Measurements from ENCODE around the gene FCN3.
A peak's percentile ranks its signal among the peaks of the same experiment; 100 is the strongest.
"Not testable (repeated sequence)": the region's sequence is repeated elsewhere in the genome, so short reads cannot be mapped to it uniquely, and the experiment has no call there.

FCN3 gene

GRCh38 chr1:27374362-27375086 is at the start of gene FCN3:
Gene FCN3 (minus strand): TSS chr1:27374824. CDS start chr1:27374818, 6 bp downstream.
- no peak for DNase-seq (ENCODE audit: low read depth in 4 of 4, low spot score in 1 of 4)

- DNase-seq (ENCODE audit: low read depth in 4 of 4, low spot score in 1 of 4): no peak
Observed at GRCh38 chr1:27423709-27424108, 49.1 kb upstream of the FCN3 start.

DNA sequence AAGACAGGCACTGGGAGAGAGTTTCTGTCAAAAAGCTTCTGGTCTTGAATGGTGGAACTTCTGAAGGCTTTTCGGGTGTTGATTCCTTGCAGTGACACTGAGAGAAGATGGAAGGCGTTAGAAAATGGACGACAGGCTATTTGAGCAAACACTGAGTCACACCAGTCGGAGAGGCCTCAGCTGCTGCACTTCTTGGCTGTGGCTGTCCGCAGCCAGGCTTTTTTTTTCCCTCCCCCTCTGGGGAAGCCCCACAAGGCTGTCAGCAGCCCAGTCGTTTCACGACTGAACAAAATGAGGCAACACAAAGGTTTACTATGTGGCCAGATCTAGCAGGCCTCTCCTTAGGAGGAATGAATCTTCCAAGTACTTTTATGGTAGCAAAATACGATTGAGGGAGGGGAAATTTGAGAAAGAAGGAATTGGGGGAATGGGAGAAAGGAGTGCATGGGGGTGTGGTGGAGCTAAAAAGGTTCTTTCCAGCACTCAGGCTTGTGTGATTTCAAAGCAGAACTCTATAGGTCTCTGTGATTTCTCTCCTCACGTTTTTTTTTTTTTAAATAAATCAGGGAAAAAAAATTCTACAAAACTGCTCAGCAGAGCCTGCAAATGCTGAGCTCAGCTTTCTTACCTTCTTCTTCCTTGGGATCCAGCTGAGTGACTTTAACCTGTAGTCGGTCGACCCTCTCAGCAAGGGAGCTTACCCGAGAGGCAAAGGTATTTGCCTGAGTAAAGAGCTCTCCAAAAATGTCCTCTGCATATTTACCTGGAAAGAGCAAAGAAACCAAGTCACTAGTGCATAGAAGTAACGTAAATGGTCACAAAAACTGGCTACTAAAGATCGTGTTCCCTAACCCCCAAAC is 43.9 kb upstream of the FCN3 start:
- peak; percentile 17 to 55 (median 32) for DNase-seq (ENCODE audit: low read depth in 4 of 4, low spot score in 1 of 4)

DNA sequence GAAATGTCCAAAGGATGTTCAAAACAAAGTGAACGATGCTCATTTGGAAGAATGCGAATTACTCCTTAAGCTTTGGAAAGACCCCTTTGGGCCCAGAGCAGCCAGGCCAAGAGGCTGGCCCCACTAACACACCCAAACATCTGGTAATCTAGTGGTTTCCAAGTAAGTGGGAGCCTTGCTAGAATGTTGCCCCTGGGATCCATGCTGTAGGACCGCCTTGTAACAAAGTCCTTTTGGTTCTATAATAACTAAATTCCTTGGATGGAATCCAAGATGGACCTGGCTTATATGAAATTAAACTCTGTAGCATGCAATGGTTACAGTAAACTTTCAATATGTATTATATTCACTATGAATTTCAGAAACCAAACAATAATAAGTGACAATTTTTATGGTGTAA is 43.1 kb upstream of the FCN3 start:
- no peak for DNase-seq (ENCODE audit: low read depth in 4 of 4, low spot score in 1 of 4)

GRCh38 chr1:27416387-27417111 is 41.9 kb upstream of the FCN3 start:
- peak in 2 of 4 experiments; percentile 26 to 41 for DNase-seq (ENCODE audit: low read depth in 4 of 4, low spot score in 1 of 4)

DNA sequence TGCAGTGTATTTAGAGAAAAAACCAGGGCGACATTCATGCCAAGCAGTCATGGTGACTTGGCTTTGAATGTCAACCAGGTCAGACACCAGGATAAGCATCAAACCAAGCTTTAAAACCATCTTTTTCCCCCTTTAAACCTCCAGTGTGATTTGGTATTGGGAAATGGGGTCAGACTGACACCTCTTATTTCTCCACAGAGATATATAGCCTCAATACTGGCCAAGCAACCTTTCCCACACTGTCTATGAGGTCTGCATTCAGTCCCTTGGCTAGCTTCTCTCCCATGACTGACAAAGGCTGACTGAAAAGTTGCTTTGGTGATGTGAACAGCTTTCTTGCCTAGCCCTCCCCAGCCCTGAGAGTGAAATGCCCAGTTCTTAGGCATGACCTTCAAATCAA is 39.5 kb upstream of the FCN3 start:
- DNase-seq (ENCODE audit: low read depth in 4 of 4, low spot score in 1 of 4): no peak

DNA sequence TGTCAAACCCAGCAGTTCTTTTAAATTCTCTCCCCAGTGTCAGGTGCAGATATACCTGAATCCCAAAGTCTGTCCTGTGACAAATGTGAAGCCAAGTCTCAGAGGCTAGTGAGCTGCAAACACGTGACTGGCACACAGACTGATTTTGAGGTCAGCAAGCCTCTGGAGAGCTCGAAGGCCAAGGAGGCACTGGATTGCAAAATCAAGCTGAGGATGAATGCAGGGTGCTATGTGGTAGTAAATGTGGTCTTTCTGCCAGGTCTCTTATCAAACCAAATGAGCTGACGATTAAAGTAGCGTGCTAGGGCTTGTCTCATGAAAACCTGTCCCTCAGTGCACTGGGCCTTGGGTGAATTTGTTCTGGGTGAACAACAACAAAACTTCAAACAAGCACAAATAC is 38.4 kb upstream of the FCN3 start:
- no peak for DNase-seq (ENCODE audit: low read depth in 4 of 4, low spot score in 1 of 4)

DNA sequence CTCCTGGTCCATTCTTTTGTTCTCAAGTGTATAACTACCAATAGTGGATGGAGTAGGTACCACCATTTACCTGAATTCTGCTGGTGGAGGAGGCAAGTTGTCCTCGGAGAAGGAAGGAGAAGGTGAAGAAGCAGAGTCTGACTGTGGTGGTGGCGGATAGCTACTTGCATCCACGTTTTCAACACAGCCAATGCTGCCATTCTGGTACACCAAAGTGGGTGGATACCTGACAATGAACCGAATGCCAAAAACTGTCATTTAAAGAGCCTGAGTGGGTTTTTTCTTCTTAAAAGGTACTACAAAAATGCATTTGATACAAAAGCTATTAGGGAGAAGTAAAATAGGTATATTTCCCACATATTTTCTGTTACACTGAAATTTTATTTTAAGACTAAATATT is 37.9 kb upstream of the FCN3 start:
- no peak for DNase-seq (ENCODE audit: low read depth in 4 of 4, low spot score in 1 of 4)

- no peak for DNase-seq (ENCODE audit: low read depth in 4 of 4, low spot score in 1 of 4)
Observed at GRCh38 chr1:27410709-27411108, 36.1 kb upstream of the FCN3 start.

DNA sequence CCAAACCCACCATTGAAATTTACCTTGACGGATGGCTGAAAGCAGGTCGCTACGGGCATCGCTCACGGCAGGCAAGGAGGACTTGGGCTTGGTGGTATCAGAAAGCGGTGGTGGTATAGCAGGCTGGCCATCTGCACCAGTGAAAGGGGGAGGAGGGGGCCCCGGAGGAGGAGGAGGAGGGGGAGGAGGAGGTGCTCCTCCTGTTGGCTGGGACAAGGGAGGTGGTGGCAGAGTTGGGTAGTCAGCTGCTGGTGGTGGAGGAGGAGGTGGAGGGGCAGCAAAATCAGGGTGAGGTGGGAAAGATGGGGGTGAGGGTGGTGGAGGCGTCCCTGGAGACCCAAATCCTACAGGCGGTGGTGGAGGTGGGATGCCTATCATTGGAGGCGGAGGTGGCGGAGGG is 35.0 kb upstream of the FCN3 start:
- DNase-seq (ENCODE audit: low read depth in 4 of 4, low spot score in 1 of 4): no peak

- DNase-seq (ENCODE audit: low read depth in 4 of 4, low spot score in 1 of 4): no peak
Observed at GRCh38 chr1:27408151-27408550, 33.5 kb upstream of the FCN3 start.

DNA sequence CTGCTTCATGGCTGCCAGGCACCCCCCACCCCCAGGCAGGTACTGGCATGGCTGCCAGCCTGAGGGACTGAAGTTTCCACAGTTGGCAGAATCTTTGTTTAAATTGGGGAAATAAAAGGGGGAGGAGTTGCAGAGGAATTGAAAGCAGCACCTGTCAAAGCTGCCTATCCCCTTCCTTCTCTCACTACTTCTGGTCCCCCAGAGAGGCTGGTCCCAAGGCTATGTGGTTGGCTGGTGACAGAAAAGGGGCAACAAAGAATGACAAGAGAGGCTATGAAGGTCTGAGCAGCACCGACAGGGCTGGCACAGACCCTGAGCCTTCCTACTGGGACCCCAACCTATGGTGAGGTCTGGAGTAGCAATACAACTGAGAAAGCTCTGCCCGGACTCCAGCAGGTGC is 32.2 kb upstream of the FCN3 start:
- not testable (repeated sequence) for DNase-seq (ENCODE audit: low read depth in 4 of 4, low spot score in 1 of 4)

GRCh38 chr1:27406362-27406680 is 31.7 kb upstream of the FCN3 start:
- no peak for DNase-seq (ENCODE audit: low read depth in 4 of 4, low spot score in 1 of 4)

- DNase-seq (ENCODE audit: low read depth in 4 of 4, low spot score in 1 of 4): not testable (repeated sequence)
Observed at GRCh38 chr1:27405598-27406361, 31.2 kb upstream of the FCN3 start.

DNA sequence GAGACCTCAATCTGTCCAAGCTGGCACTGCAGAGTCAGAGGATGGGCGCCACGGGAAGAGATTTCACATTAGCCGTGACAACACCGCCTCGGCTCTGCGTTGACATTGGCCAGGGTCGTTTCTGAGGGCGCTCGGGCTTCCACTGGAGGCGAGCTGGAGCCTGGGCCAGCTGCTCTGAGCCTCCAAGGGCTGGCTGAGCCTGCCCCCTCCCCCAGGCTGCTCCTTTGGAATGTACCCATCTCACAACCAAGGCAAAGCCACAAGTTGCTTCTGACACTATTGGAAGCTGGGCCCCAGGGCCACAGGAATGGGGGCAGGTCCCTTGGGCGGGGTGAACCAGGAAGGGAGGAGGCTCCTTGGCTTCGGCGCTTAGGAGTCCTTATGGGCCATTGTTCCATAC is 30.4 kb upstream of the FCN3 start:
- no peak for DNase-seq (ENCODE audit: low read depth in 4 of 4, low spot score in 1 of 4)

- DNase-seq (ENCODE audit: low read depth in 4 of 4, low spot score in 1 of 4): no peak
Observed at GRCh38 chr1:27403931-27404330, 29.3 kb upstream of the FCN3 start.

DNA sequence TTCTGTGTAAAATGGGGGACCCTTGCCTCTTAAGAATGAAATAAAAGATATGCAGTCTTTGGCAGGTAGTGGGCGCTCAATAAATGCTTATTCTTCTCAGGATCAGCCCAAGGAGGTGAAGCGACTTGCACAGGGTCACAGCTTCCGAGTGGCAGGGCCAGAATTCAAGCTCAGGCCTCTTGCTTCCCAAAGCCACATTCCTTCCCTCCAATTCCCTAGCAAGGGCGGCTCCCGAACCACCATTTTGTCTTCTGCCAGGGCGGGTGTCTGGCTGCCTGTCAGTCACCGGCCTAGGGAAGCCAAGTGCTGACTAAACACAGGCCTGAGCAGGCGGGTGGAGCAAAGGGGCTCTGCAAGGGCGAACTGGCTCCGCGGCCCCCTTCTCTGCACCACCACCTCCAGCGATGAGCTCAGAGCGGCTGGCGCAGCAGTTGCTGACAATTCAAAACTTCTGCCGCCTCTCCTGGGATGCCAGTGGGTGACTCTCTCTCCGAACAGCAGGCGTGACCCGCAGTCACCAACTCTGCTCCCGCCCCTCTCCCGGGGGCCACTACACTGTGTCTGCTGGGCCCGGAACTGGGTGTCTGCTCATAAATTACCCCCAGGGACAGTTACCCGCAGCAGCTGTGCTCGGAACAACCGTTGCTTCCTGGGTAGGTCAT is 28.6 kb upstream of the FCN3 start:
- no peak for DNase-seq (ENCODE audit: low read depth in 4 of 4, low spot score in 1 of 4)

- no peak for DNase-seq (ENCODE audit: low read depth in 4 of 4, low spot score in 1 of 4)
Observed at GRCh38 chr1:27402349-27402754, 27.7 kb upstream of the FCN3 start.

- no peak for DNase-seq (ENCODE audit: low read depth in 4 of 4, low spot score in 1 of 4)
Observed at GRCh38 chr1:27400963-27401341, 26.3 kb upstream of the FCN3 start.

GRCh38 chr1:27400082-27400962 is 25.7 kb upstream of the FCN3 start:
- no peak for DNase-seq (ENCODE audit: low read depth in 4 of 4, low spot score in 1 of 4)
